ENCODE results near the gene ZFHX3. TPM values are rescaled to one million over a fixed set of nuclear protein-coding genes. Genes with fewer than 3 reads are reported as not detected.

The ZFHX3 gene
- total and polyA plus RNA-seq, 2 donors (not counting 1 experiment from before 2014, with no cell fraction given): 0.54 to 6.6 TPM

DNA sequence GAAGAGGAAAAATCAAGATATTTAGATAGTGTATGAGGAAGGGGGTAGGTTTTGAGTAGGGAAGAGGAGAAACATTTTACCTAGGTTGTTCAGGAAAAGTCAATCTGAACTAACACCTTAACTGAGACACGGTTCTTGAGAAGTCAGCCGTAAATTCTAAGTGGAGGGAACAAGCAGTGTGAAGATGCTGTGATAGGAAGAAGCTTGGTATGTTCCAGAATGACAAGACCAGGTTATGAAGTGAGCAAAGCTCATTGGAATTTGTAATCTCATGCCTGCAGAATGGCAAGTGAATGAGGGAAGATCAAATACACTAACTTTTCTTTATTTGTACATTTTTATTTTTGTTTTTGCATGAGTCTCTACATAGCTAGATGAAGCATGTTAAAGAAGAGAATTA lies 307.6 kb downstream of the ZFHX3 start:
- Histone ChIP-seq H3K9ac (ENCODE audit: low read length) (no peak overlapping the region), H3K27me3 (replicated peaks in 1 of 4; ENCODE audit: control extremely low read depth in 1 of 4, control insufficient read depth in 3 of 4, insufficient read depth in 4 of 4, low read length in 3 of 4) (no peaks in the 10 kb centered on the region), H3K4me3 (ENCODE audit: control extremely low read depth in 1 of 5, extremely low read depth in 1 of 5, insufficient read depth in 1 of 5, low read depth in 2 of 5, low read length in 4 of 5) (no peak overlapping the region), H3K4me1 (ENCODE audit: control insufficient read depth in 2 of 2, insufficient read depth in 2 of 2, low read length in 2 of 2) (no peaks in the 10 kb centered on the region), H2AFZ (ENCODE audit: insufficient read depth, low read depth, low read length, poor library complexity, severe bottlenecking) (no peak overlapping the region), H4K20me1 (ENCODE audit: control insufficient read depth, insufficient read depth, low read length, poor library complexity, severe bottlenecking) (no peaks in the 10 kb centered on the region), H3K36me3 (replicated peaks in 1 of 2; ENCODE audit: control extremely low read depth in 1 of 2, control insufficient read depth in 1 of 2, extremely low read depth in 1 of 2, insufficient read depth in 2 of 2, low read length in 1 of 2) (no peaks in the 10 kb centered on the region), H3K9me3 (ENCODE audit: control extremely low read depth in 1 of 3, control insufficient read depth in 2 of 3, insufficient read depth in 1 of 3, low read length in 2 of 3) (peaks cover 0 to 5% (median 0%) of the 10 kb centered on the region in 3 donors), H3K79me2 (ENCODE audit: control insufficient read depth, insufficient read depth, low read length) (no peaks in the 10 kb centered on the region), H3K4me2 (replicated peaks; ENCODE audit: low read depth, low read length, poor library complexity, severe bottlenecking) (no peak overlapping the region), H3K27ac (ENCODE audit: low read length in 2 of 2) (no peak overlapping the region)
- Mint-ChIP-seq H3K4me1 (peaks cover 9% of the 10 kb centered on the region), H3K27me3 (no peaks in the 10 kb centered on the region), H3K4me3 (no peak overlapping the region), H3K9me3 (ENCODE audit: insufficient read depth) (no peaks in the 10 kb centered on the region), H3K27ac (no peak overlapping the region)
- ChIA-PET CTCF (no interaction called here), POLR2A (no interaction called here)
- intact Hi-C loops (cut with micrococcal nuclease): no loop called here
- 83% methylated on average over 1 of the region's 2 CpGs for WGBS (ENCODE audit: insufficient coverage)
- ATAC-seq (ENCODE audit: low read depth): no peak
- TF ChIP-seq, protein P1, sequence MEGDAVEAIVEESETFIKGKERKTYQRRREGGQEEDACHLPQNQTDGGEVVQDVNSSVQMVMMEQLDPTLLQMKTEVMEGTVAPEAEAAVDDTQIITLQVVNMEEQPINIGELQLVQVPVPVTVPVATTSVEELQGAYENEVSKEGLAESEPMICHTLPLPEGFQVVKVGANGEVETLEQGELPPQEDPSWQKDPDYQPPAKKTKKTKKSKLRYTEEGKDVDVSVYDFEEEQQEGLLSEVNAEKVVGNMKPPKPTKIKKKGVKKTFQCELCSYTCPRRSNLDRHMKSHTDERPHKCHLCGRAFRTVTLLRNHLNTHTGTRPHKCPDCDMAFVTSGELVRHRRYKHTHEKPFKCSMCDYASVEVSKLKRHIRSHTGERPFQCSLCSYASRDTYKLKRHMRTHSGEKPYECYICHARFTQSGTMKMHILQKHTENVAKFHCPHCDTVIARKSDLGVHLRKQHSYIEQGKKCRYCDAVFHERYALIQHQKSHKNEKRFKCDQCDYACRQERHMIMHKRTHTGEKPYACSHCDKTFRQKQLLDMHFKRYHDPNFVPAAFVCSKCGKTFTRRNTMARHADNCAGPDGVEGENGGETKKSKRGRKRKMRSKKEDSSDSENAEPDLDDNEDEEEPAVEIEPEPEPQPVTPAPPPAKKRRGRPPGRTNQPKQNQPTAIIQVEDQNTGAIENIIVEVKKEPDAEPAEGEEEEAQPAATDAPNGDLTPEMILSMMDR (IDR thresholded peaks at IDR 0.05): no peak
- no peak for TF ChIP-seq EZH2 (IDR thresholded peaks at IDR 0.05; ENCODE audit: borderline replicate concordance, insufficient read depth, low read depth, low read length, poor library complexity, severe bottlenecking)
- no peak for DNase-seq

DNA sequence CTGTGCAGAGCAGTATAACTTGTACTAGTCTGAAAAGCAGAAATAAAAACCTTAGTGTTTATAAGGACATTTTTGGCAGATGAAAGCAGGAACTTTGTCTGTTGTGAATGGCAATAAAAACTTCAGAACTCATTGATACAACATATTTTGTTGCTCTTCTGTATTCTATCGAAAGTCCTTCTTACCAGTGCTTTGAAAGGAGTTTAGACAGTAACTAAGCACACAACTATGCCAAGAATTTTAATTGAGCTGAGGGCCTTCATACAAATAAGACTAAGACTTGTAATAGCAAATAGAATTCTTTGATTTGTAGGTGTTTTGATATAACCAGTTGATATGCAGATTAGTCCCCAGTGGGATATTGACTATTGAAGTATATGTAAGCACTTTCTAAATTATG lies 308.4 kb downstream of the ZFHX3 start:
- intact Hi-C loops (cut with micrococcal nuclease): no loop called here
- Mint-ChIP-seq H3K27me3 (no peaks in the 10 kb centered on the region), H3K4me3 (no peak overlapping the region), H3K4me1 (peaks cover 9% of the 10 kb centered on the region), H3K27ac (no peak overlapping the region), H3K9me3 (ENCODE audit: insufficient read depth) (peaks cover 2% of the 10 kb centered on the region)
- H4K20me1 ChIP-seq (ENCODE audit: control insufficient read depth, insufficient read depth, low read length, poor library complexity, severe bottlenecking): no peaks in the 10 kb centered on the region
- H3K27me3 ChIP-seq (replicated peaks in 1 of 4; ENCODE audit: control extremely low read depth in 1 of 4, control insufficient read depth in 3 of 4, insufficient read depth in 4 of 4, low read length in 3 of 4): no peaks in the 10 kb centered on the region
- ATAC-seq (ENCODE audit: low read depth) (no peak), DNase-seq (no peak)
- no peaks in the 10 kb centered on the region for H3K4me1 ChIP-seq (ENCODE audit: control insufficient read depth in 2 of 2, insufficient read depth in 2 of 2, low read length in 2 of 2)
- H3K9me3 ChIP-seq (ENCODE audit: control extremely low read depth in 1 of 3, control insufficient read depth in 2 of 3, insufficient read depth in 1 of 3, low read length in 2 of 3): peaks cover 0 to 6% (median 0%) of the 10 kb centered on the region in 3 donors
- CTCF ChIA-PET: no interaction called here
- H3K4me2 ChIP-seq (replicated peaks; ENCODE audit: low read depth, low read length, poor library complexity, severe bottlenecking): no peak overlapping the region
- WGBS (ENCODE audit: insufficient coverage): no CpG with 5 or more reads among the region's 1 CpG
- no peaks in the 10 kb centered on the region for H3K79me2 ChIP-seq (ENCODE audit: control insufficient read depth, insufficient read depth, low read length)
- no peak overlapping the region for H3K4me3 ChIP-seq (ENCODE audit: control extremely low read depth in 1 of 5, extremely low read depth in 1 of 5, insufficient read depth in 1 of 5, low read depth in 2 of 5, low read length in 4 of 5)
- no peak overlapping the region for H3K27ac ChIP-seq (ENCODE audit: low read length in 2 of 2)
- POLR2A ChIA-PET: no interaction called here
- TF ChIP-seq, protein P1 (IDR thresholded peaks at IDR 0.05): no peak
- no peak for TF ChIP-seq EZH2 (IDR thresholded peaks at IDR 0.05; ENCODE audit: borderline replicate concordance, insufficient read depth, low read depth, low read length, poor library complexity, severe bottlenecking)
- H3K36me3 ChIP-seq (replicated peaks in 1 of 2; ENCODE audit: control extremely low read depth in 1 of 2, control insufficient read depth in 1 of 2, extremely low read depth in 1 of 2, insufficient read depth in 2 of 2, low read length in 1 of 2): no peaks in the 10 kb centered on the region
- H2AFZ ChIP-seq (ENCODE audit: insufficient read depth, low read depth, low read length, poor library complexity, severe bottlenecking): no peak overlapping the region
- H3K9ac ChIP-seq (ENCODE audit: low read length): no peak overlapping the region

Data from B cell (primary cell).